HG02973 (cell line): ENCODE results near the gene CEP20.

Experiments
- ATAC-seq: cut with Tn5 transposase; IDR thresholded peaks from one replicate; pipeline ENCODE4 v1.9.1; 2021; ENCODE audit warnings: moderate library complexity; ENCODE audit not compliant: unreplicated experiment

CEP20 gene

DNA sequence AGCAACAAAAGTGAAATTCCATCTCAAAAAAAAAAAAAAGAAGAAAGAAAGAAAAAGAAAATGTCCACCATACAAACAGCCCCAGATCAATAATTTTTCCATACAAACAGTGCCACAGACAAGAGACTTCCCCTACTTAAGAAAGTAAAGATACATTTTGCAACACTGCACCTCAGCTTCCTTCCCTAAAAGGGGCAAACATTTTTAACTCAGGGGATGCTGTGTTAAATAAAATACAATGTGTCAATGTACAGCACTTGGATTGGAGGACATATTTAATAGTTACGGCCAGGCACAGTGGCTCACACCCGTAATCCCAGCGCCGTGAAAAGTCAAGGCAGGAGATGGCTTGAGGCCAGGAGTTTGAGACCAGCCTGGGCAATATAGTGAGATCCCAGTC lies 53.9 kb downstream of the CEP20 start:
- no peak for ATAC-seq

DNA sequence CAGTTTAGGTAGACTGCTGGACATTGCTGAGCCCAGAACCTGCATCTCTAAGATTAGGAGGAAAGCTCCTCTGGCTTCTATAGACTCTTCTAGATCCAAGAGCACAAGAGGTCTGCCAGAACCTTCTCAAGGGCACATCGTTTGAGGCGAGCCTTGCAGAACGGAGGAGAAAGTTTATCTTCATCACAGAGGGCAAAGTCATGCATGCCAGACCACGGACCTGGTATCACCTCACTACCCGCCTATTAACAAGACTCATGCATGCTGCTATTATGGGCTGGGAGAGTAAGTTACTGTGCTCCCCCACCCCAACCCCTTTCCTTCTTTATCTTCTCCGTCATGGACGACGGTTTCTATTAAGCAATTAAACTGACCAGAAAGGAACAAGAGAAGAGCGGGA lies 54.9 kb downstream of the CEP20 start:
- ATAC-seq: no peak

- ATAC-seq: no peak
Measured at GRCh38 chr16:15832241-15832640, 56.2 kb downstream of the CEP20 start.

GRCh38 chr16:15830832-15831451 lies 57.5 kb downstream of the CEP20 start:
- no peak for ATAC-seq

- no peak for ATAC-seq
Measured at GRCh38 chr16:15829460-15829859, 58.9 kb downstream of the CEP20 start.

DNA sequence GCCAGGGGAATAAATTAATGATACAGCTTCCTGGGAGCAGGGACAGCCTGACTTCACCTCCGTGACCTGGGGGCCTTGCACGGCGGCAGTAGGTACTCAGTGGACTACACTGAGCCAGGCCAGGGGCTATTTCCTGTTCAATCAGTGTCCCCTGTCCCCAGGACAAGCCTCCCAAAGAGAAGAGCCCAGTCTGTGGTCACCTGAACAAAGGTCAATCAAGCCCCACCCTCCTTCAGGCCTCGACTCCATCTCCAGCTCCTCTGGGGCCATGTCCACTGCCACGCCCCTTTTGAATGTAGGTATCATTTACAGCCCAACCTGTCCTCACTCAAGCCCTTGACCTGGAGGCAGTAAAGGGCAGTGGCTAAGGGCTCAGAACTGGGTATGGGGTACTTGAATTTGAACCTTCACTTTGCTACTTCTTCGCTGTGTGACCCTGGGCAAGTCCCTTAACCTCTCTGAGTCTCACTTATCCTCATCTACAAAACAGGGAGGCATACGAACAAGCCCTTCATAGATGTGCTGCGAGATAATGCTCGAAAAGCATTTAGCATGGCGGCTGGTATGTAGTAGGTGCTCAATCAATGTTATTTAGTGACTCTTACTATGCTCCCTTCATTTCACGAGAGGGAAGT lies 60.6 kb downstream of the CEP20 start:
- no peak for ATAC-seq

GRCh38 chr16:15827299-15827698 lies 61.1 kb downstream of the CEP20 start:
- no peak for ATAC-seq

DNA sequence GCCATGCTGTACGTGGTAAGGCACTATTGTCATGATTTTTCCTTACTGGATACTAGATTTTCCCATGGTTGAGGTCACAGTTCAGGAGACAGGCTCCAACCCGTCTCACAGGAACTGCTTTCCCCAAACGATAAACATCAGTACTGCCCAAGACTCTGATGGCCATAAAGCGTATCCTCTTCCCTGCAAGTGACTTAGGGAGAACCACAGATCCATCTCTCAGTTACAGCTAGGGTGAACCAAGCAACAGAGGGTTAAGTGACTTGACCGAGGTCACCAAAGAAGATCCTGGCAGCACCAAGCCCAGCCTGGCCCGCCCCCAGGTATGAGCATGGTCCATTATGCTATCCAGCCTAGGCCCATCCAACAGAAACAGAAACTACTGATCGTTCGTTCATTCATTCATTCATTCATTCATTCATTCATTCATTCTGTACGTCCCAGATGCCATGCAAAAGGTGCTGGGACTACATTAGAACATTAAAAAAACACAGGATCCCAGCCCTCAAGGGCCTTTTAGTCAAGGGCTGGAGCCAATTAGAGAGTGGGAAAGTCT lies 62.6 kb downstream of the CEP20 start:
- ATAC-seq: no peak

- no peak for ATAC-seq
Measured at GRCh38 chr16:15822957-15823356, 65.4 kb downstream of the CEP20 start.

DNA sequence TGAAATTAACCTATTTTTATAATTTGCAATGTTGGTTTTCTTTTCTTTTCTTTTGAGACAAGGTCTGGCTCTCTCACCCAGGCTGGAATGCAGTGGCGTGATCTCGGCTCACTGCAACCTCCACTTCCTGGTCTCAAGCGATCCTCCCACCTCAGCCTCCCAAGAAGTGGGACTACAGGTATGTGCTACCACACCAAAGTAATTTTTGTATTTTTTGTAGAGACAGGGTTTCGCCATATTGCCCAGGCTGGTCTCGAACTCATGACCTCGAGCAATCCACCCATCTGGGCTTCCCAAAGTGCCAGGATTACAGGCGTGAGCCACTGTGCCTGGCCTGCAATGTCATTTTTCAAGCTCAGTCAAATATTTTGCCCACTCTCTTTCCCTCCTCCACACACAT lies 67.6 kb downstream of the CEP20 start:
- no peak for ATAC-seq

- no peak for ATAC-seq
Measured at GRCh38 chr16:15819046-15819445, 69.4 kb downstream of the CEP20 start.

DNA sequence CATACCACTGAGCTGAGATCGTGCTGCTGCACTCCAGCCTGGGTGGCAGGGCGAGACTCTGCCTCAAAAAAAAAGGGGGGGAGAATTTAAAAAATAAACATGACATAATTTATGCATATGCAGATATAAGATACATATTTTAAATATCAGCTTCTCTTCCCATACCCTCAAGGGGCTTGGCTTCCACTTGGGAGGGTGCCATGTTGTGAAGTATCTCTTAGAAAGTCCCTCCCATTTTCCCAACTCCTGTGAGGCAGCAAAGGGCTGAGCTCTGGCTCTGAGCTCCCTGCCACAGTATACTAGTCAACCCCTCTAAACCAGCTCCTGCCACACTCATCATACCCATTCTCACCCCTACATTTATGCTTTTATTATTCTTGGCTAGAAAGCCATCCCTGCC lies 71.0 kb downstream of the CEP20 start:
- ATAC-seq: no peak

GRCh38 chr16:15816228-15816627 lies 72.2 kb downstream of the CEP20 start:
- ATAC-seq: no peak
